WTC11 (cell line): ENCODE measurements around the gene NXPH4. TPM values are rescaled to one million over a fixed set of nuclear protein-coding genes. Genes with fewer than 3 reads are reported as not detected.
A peak's percentile ranks its signal among the peaks of the same experiment; 100 is the strongest.

ENCODE experiments used
- ATAC-seq: fragments of 200-7000 bp; cut with Tn5 transposase; 2 replicates; pipeline ENCODE4 v1.10.0; 2021; ENCODE audit warnings: mild to moderate bottlenecking, moderate library complexity
- CTCF ChIA-PET: fragments of 300-600 bp; sonication (Branson Sonifier 250); formaldehyde crosslinking; loops from one replicate; lab custom pipeline; 2021; ENCODE audit warnings: antibody characterized with exemption; lab: Charles Lee
- POLR2A ChIA-PET: fragments of 350-600 bp; sonication (Branson Sonifier 250); formaldehyde crosslinking; loops from one replicate; lab custom pipeline; 2021; ENCODE audit warnings: antibody characterized with exemption; lab: Charles Lee
- DNase-seq: peaks from one replicate; pipeline ENCODE4 v3.0.0; 2021; ENCODE audit warnings: low spot score
- H3K27ac Mint-ChIP-seq: 2 replicates; pipeline ENCODE4 v1.8.0; 2021; ENCODE audit warnings: mixed read lengths
- H3K27me3 Mint-ChIP-seq: 2 replicates; pipeline ENCODE4 v1.8.0; 2021; ENCODE audit warnings: low read depth, mild to moderate bottlenecking, moderate library complexity, mixed read lengths
- H3K36me3 Mint-ChIP-seq: 2 replicates; pipeline ENCODE4 v1.8.0; 2021; ENCODE audit warnings: mixed read lengths
- H3K4me1 Mint-ChIP-seq: 2 replicates; pipeline ENCODE4 v1.8.0; 2022; ENCODE audit warnings: mixed read lengths
- H3K4me3 Mint-ChIP-seq: 2 replicates; pipeline ENCODE4 v1.8.0; 2021; ENCODE audit warnings: mild to moderate bottlenecking, moderate library complexity, mixed read lengths
- H3K9me3 Mint-ChIP-seq: 2 replicates; pipeline ENCODE4 v1.8.0; 2021; ENCODE audit warnings: mixed read lengths
- ARID4B ChIP-seq: sonication (generic); formaldehyde crosslinking; IDR thresholded peaks from 2 replicates; pipeline ENCODE4 v1.8.0; 2023; ENCODE audit warnings: missing genetic modification reagents, mild to moderate bottlenecking, borderline replicate concordance
- CREB1 ChIP-seq: sonication (generic); formaldehyde crosslinking; IDR thresholded peaks from 2 replicates; pipeline ENCODE4 v1.8.0; 2023; ENCODE audit warnings: mild to moderate bottlenecking, missing genetic modification reagents
- EMX1 ChIP-seq: fragments of 250-450 bp; sonication (Bioruptor Pico); IDR thresholded peaks from 2 replicates; pipeline ENCODE4 v1.8.0; 2021; ENCODE audit warnings: mild to moderate bottlenecking
- FOXK1 ChIP-seq: sonication (generic); formaldehyde crosslinking; IDR thresholded peaks from 2 replicates; pipeline ENCODE4 v1.8.0; 2022; ENCODE audit warnings: mild to moderate bottlenecking, moderate library complexity, missing genetic modification reagents
- IRF1 ChIP-seq: sonication (generic); formaldehyde crosslinking; IDR thresholded peaks from 2 replicates; pipeline ENCODE4 v1.8.0; 2023; ENCODE audit warnings: missing genetic modification reagents
- OVOL2 ChIP-seq: fragments of 250-450 bp; sonication (Bioruptor Pico); IDR thresholded peaks from 2 replicates; pipeline ENCODE4 v1.9.0; 2021; ENCODE audit warnings: mild to moderate bottlenecking, borderline replicate concordance
- RELA ChIP-seq: sonication (generic); formaldehyde crosslinking; IDR thresholded peaks from 2 replicates; pipeline ENCODE4 v1.8.1; 2022; ENCODE audit warnings: missing genetic modification reagents, mild to moderate bottlenecking, borderline replicate concordance
- RORB ChIP-seq: fragments of 250-450 bp; sonication (Bioruptor Pico); IDR thresholded peaks from 2 replicates; pipeline ENCODE4 v1.9.0; 2021; ENCODE audit warnings: mild to moderate bottlenecking
- SMAD4 ChIP-seq: sonication (generic); formaldehyde crosslinking; IDR thresholded peaks from 2 replicates; pipeline ENCODE4 v1.8.0; 2022; ENCODE audit warnings: mild to moderate bottlenecking, missing genetic modification reagents
- TEAD1 ChIP-seq: sonication (generic); formaldehyde crosslinking; IDR thresholded peaks from 2 replicates; pipeline ENCODE4 v1.8.0; 2022; ENCODE audit warnings: mild to moderate bottlenecking, missing genetic modification reagents
- ZBTB21 ChIP-seq: sonication (generic); formaldehyde crosslinking; IDR thresholded peaks from 2 replicates; pipeline ENCODE4 v1.8.1; 2023; ENCODE audit warnings: mild to moderate bottlenecking, missing genetic modification reagents, borderline replicate concordance
- ZNF263 ChIP-seq: sonication (generic); formaldehyde crosslinking; IDR thresholded peaks from 2 replicates; pipeline ENCODE4 v1.8.1; 2022; ENCODE audit warnings: low read depth, mild to moderate bottlenecking, moderate library complexity, missing genetic modification reagents
- ZNF317 ChIP-seq: sonication (generic); formaldehyde crosslinking; IDR thresholded peaks from 2 replicates; pipeline ENCODE4 v1.8.1; 2023; ENCODE audit warnings: low read depth, mild to moderate bottlenecking, moderate library complexity, missing genetic modification reagents, borderline replicate concordance
- total RNA-seq: library from RNA; stranded (reverse); gene quantifications from 3 replicates; pipeline ENCODE4 v1.2.3, GENCODE V29; 2021
- TF ChIP-seq, protein P1 (sequence below): sonication (generic); formaldehyde crosslinking; IDR thresholded peaks from 2 replicates; pipeline ENCODE4 v1.8.0; 2023; ENCODE audit warnings: mild to moderate bottlenecking, missing genetic modification reagents
- TF ChIP-seq, protein P2 (sequence below): sonication (generic); formaldehyde crosslinking; IDR thresholded peaks from 2 replicates; pipeline ENCODE4 v1.8.1; 2022; ENCODE audit warnings: low read depth, mild to moderate bottlenecking, moderate library complexity, missing genetic modification reagents, borderline replicate concordance
- TF ChIP-seq, protein P3 (sequence below): sonication (generic); formaldehyde crosslinking; IDR thresholded peaks from 2 replicates; pipeline ENCODE4 v1.8.1; 2023; ENCODE audit warnings: mild to moderate bottlenecking, missing genetic modification reagents, moderate library complexity

The NXPH4 gene
- total RNA-seq, 1 experiment from 2014 or later = 4.9 TPM

DNA sequence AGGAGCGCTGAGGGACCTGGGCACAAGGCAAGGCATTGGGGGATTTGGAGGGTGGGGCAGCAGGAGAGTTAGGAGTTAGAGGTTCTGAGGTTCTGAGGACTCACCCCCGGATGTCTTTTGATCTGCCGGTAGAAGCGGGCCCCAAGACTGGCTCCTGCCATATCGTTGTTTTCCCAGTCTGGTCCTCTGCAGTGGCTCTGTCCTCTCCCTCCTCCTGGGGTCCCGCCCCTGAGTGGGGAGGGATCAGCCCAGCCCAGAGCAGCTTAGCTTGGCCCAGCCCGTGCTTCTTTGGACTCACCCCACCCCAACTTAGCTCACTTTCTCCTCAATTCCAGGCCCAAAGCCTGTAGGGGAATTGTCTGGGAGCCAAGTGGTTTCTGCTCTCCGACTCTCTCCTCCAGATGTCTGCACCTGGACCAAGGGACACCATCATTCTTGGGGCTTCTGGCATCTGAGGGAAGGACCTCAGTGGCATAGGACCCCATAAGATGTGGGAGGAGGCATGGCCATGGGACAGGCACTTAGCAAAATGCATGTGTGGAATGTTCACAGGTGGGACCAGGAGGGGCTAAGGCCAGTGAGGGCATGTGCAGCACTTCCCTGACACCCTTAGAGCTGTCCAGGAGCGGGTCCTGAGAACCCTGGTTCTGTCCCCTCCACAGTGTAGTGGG lies 20.5 kb downstream of the NXPH4 start:
- Mint-ChIP-seq H3K4me3 (peak overlapping the region; percentile 84), H3K27me3 (peaks cover 78% of the 10 kb centered on the region), H3K9me3 (no peaks in the 10 kb centered on the region), H3K36me3 (peaks cover 23% of the 10 kb centered on the region), H3K4me1 (peaks cover 57% of the 10 kb centered on the region), H3K27ac (no peak overlapping the region)
- CTCF ChIA-PET = interaction anchor here (0.5 to 18.5 kb wide), 5 partner anchors 11 to 380 kb away, joined by 3 to 660 read pairs (median 16); partner anchors contain the start of genes NXPH4 and SHMT2
- no peak for TF ChIP-seq ZNF263 (CRISPR knock-in tag)
- TF ChIP-seq CREB1 (CRISPR knock-in tag) = no peak
- TF ChIP-seq, protein P1, sequence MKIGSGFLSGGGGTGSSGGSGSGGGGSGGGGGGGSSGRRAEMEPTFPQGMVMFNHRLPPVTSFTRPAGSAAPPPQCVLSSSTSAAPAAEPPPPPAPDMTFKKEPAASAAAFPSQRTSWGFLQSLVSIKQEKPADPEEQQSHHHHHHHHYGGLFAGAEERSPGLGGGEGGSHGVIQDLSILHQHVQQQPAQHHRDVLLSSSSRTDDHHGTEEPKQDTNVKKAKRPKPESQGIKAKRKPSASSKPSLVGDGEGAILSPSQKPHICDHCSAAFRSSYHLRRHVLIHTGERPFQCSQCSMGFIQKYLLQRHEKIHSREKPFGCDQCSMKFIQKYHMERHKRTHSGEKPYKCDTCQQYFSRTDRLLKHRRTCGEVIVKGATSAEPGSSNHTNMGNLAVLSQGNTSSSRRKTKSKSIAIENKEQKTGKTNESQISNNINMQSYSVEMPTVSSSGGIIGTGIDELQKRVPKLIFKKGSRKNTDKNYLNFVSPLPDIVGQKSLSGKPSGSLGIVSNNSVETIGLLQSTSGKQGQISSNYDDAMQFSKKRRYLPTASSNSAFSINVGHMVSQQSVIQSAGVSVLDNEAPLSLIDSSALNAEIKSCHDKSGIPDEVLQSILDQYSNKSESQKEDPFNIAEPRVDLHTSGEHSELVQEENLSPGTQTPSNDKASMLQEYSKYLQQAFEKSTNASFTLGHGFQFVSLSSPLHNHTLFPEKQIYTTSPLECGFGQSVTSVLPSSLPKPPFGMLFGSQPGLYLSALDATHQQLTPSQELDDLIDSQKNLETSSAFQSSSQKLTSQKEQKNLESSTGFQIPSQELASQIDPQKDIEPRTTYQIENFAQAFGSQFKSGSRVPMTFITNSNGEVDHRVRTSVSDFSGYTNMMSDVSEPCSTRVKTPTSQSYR (CRISPR knock-in tag) = no peak
- TF ChIP-seq SMAD4 = no peak
- TF ChIP-seq EMX1 (CRISPR knock-in tag) = no peak
- TF ChIP-seq RORB (CRISPR knock-in tag) = no peak
- no peak for TF ChIP-seq ZNF317 (CRISPR knock-in tag)
- no peak for TF ChIP-seq FOXK1 (CRISPR knock-in tag)
- no peak for TF ChIP-seq OVOL2
- TF ChIP-seq ARID4B = no peak
- TF ChIP-seq, protein P2, sequence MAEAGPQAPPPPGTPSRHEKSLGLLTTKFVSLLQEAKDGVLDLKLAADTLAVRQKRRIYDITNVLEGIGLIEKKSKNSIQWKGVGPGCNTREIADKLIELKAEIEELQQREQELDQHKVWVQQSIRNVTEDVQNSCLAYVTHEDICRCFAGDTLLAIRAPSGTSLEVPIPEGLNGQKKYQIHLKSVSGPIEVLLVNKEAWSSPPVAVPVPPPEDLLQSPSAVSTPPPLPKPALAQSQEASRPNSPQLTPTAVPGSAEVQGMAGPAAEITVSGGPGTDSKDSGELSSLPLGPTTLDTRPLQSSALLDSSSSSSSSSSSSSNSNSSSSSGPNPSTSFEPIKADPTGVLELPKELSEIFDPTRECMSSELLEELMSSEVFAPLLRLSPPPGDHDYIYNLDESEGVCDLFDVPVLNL (CRISPR knock-in tag) = no peak
- TF ChIP-seq, protein P3, sequence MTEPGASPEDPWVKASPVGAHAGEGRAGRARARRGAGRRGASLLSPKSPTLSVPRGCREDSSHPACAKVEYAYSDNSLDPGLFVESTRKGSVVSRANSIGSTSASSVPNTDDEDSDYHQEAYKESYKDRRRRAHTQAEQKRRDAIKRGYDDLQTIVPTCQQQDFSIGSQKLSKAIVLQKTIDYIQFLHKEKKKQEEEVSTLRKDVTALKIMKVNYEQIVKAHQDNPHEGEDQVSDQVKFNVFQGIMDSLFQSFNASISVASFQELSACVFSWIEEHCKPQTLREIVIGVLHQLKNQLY (CRISPR knock-in tag) = no peak
- TF ChIP-seq ZBTB21 = no peak
- no peak for TF ChIP-seq IRF1 (CRISPR knock-in tag)
- TF ChIP-seq RELA (CRISPR knock-in tag) = no peak
- TF ChIP-seq TEAD1 (CRISPR knock-in tag) = no peak
- DNase-seq = peak; percentile 28
- POLR2A ChIA-PET = interaction anchor here (0.6 to 9.7 kb wide), 6 partner anchors 7 to 24 kb away, joined by 3 to 97 read pairs (median 12); partner anchors contain the start of genes NXPH4 and SHMT2
- ATAC-seq = no peak
